Temporal lobe (tissue), 2 donors: ENCODE results near the gene EPOP. TPM values are rescaled to one million over a fixed set of nuclear protein-coding genes. Genes with fewer than 3 reads are reported as not detected.

Source experiments
- small RNA-seq: library from RNA; depleted of rRNA; stranded (forward); fragments of <200 nt; gene quantifications from one replicate; pipeline ENCODE3, GENCODE V24; 2014; ENCODE audit warnings: low replicate concordance
- total RNA-seq: library from RNA; depleted of rRNA; stranded (reverse); fragments of >200 nt; gene quantifications from one replicate; pipeline ENCODE4 v1.2.3, GENCODE V29; 2014

EPOP gene
- total RNA-seq, 1 donor from 2014 or later, result 0.49 TPM

Small RNA genes within 50 kb of the gene (small RNA-seq; reads per million reads assigned to genes)
- not detected for gene MIR4726
- gene MIR4734, result not detected

Other genes starting within 250 kb of the EPOP start
- gene ARHGAP23, start 246.5 kb downstream of the EPOP start, total RNA-seq, result 82.4 TPM
- 29.0 TPM for gene SRCIN1, start 69.0 kb downstream of the EPOP start, total RNA-seq
- gene MLLT6, start 30.3 kb upstream of the EPOP start, total RNA-seq, result 20.4 TPM
- 0.98 TPM for gene CISD3, start 55.4 kb upstream of the EPOP start, total RNA-seq
- 11.8 TPM for gene PCGF2, start 73.4 kb upstream of the EPOP start, total RNA-seq
- 74.7 TPM for gene PSMB3, start 77.8 kb upstream of the EPOP start, total RNA-seq
- gene PIP4K2B, start 124.6 kb upstream of the EPOP start, total RNA-seq, result 161 TPM
- gene CWC25, start 150.4 kb upstream of the EPOP start, total RNA-seq, result 8.4 TPM
- gene RPL23, start 178.8 kb upstream of the EPOP start, total RNA-seq, result 919 TPM
- gene LASP1, start 195.1 kb upstream of the EPOP start, total RNA-seq, result 53.1 TPM